GM21526 (cell line): ENCODE results near the gene BICD2.

ENCODE experiments used
- ATAC-seq: cut with Tn5 transposase; IDR thresholded peaks from one replicate; pipeline ENCODE4 v1.9.1; 2021; ENCODE audit warnings: moderate library complexity; ENCODE audit not compliant: unreplicated experiment, low FRiP score

Gene BICD2

GRCh38 chr9:92728831-92729734 is 35.5 kb downstream of the BICD2 start:
- peak; percentile 76 for ATAC-seq

- ATAC-seq: no peak
Measured at GRCh38 chr9:92727716-92728700, 36.6 kb downstream of the BICD2 start.

GRCh38 chr9:92726971-92727715 is 37.5 kb downstream of the BICD2 start:
- no peak for ATAC-seq

GRCh38 chr9:92726348-92726747 is 38.3 kb downstream of the BICD2 start:
- no peak for ATAC-seq

GRCh38 chr9:92725766-92726165 is 38.9 kb downstream of the BICD2 start:
- no peak for ATAC-seq

- no peak for ATAC-seq
Measured at GRCh38 chr9:92725266-92725545, 39.4 kb downstream of the BICD2 start.

- no peak for ATAC-seq
Measured at GRCh38 chr9:92724528-92725265, 39.9 kb downstream of the BICD2 start.

- ATAC-seq: no peak
Measured at GRCh38 chr9:92723801-92724323, 40.8 kb downstream of the BICD2 start.

GRCh38 chr9:92723299-92723625 is 41.4 kb downstream of the BICD2 start:
- no peak for ATAC-seq

GRCh38 chr9:92722386-92723298 is 42.0 kb downstream of the BICD2 start:
- ATAC-seq: no peak

GRCh38 chr9:92721548-92721947 is 43.1 kb downstream of the BICD2 start:
- ATAC-seq: no peak

GRCh38 chr9:92720807-92721535 is 43.7 kb downstream of the BICD2 start:
- no peak for ATAC-seq

GRCh38 chr9:92720209-92720765 is 44.3 kb downstream of the BICD2 start:
- ATAC-seq: no peak

GRCh38 chr9:92719028-92719647 is 45.5 kb downstream of the BICD2 start:
- ATAC-seq: no peak

- ATAC-seq: no peak
Measured at GRCh38 chr9:92718086-92719001, 46.3 kb downstream of the BICD2 start.
